SU-DHL-6 (cell line): Measurements from ENCODE around the gene EIF5A.

Experiments used
- H2AFZ ChIP-seq: fragments of 200-600 bp; sonication (generic); 2 replicates; pipeline ENCODE4 v1.6.1; 2014; ENCODE audit warnings: low read depth, mild to moderate bottlenecking, moderate library complexity, mixed read lengths, antibody characterized with exemption, low read length; ENCODE audit not compliant: severe bottlenecking
- H3F3A ChIP-seq: fragments of 200-600 bp; shearing (Covaris generic); 2 replicates; pipeline ENCODE4 v1.6.0; 2016; ENCODE audit warnings: antibody characterized with exemption, mild to moderate bottlenecking; ENCODE audit not compliant: insufficient read depth
- H3K27ac ChIP-seq: fragments of 200-600 bp; sonication (generic); 2 replicates; pipeline ENCODE4 v1.5.1; 2016; ENCODE audit warnings: low read depth, mild to moderate bottlenecking, low read length, moderate library complexity, mixed read lengths
- H3K27me3 ChIP-seq: fragments of 200-600 bp; sonication (generic), shearing (Covaris generic); 2 replicates; pipeline ENCODE4 v1.6.0; 2014; ENCODE audit warnings: mild to moderate bottlenecking, low read length
- H3K36me3 ChIP-seq: fragments of 200-600 bp; sonication (generic); 2 replicates; pipeline ENCODE4 v1.6.1; 2014; ENCODE audit warnings: mild to moderate bottlenecking, low read length, mixed read lengths
- H3K4me2 ChIP-seq: fragments of 300-600, 200-600 bp; shearing (Covaris generic), sonication (generic); 2 replicates; pipeline ENCODE4 v1.6.0; 2014; ENCODE audit warnings: low read length, low read depth, mild to moderate bottlenecking; ENCODE audit not compliant: poor library complexity, severe bottlenecking
- H3K4me3 ChIP-seq: fragments of 200-600 bp; sonication (generic); 2 replicates; pipeline ENCODE4 v1.5.1; 2014; ENCODE audit warnings: antibody characterized with exemption, low read length, mild to moderate bottlenecking, mixed read lengths; ENCODE audit not compliant: insufficient read depth, poor library complexity, severe bottlenecking
- H3K79me2 ChIP-seq: fragments of 200-600 bp; sonication (generic); 2 replicates; pipeline ENCODE4 v1.6.1; 2014; ENCODE audit warnings: mild to moderate bottlenecking, low read length, moderate library complexity; ENCODE audit not compliant: insufficient read depth
- H3K9ac ChIP-seq: fragments of 200-600 bp; sonication (generic); 2 replicates; pipeline ENCODE4 v1.7.0; 2014; ENCODE audit warnings: mild to moderate bottlenecking, low read length
- H3K9me2 ChIP-seq: fragments of 200-600 bp; sonication (generic); replicated peaks from 2 replicates; pipeline ENCODE4 v1.6.1; 2014; ENCODE audit warnings: low read length; ENCODE audit not compliant: insufficient read depth
- H3K9me3 ChIP-seq: fragments of 200-600 bp; sonication (generic); 2 replicates; pipeline ENCODE4 v1.6.1; 2014; ENCODE audit warnings: low read length, mixed read lengths; ENCODE audit not compliant: insufficient read depth
- H4K20me1 ChIP-seq: fragments of 200-600 bp; sonication (generic); 2 replicates; pipeline ENCODE4 v1.6.1; 2014; ENCODE audit warnings: low read depth, mild to moderate bottlenecking, antibody characterized with exemption, low read length, moderate library complexity, mixed read lengths
- EZH2phosphoT487 ChIP-seq: fragments of 200-600 bp; sonication (generic), shearing (Covaris generic); conservative IDR thresholded peaks from 2 replicates; pipeline ENCODE4 v1.6.1; 2018; ENCODE audit warnings: mild to moderate bottlenecking, antibody characterized with exemption, low read length, moderate library complexity, mixed read lengths
- TF ChIP-seq, protein P1 (sequence below): fragments of 200-600 bp; sonication (generic); IDR thresholded peaks from one replicate; pipeline ENCODE4 v1.5.1; 2017; ENCODE audit warnings: antibody characterized with exemption, mild to moderate bottlenecking, low read length, moderate library complexity; ENCODE audit not compliant: insufficient read depth, poor library complexity, severe bottlenecking

Gene EIF5A

DNA sequence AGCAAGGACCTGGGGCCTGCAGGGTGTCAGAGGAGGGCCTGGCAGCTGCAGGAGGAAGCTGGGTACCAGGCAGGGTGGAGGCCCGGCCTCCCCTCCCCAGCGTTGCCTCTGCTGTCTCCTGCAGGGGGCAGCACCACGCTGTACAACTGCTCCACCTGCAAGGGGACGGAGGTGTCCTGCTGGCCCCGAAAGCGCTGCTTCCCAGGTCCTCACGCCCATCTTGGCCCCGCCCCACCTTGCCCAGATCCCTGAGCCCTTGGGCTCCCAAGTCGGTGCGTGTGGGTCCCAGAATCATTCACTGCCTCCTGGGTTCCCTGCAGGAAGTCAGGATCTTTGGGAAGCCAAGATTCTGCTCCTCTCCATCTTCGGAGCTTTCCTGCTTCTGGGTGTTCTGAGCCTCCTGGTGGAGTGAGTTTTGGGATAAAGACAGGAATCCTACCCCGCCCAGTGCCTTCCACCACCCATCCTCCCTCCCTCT lies 48.7 kb downstream of the EIF5A start:
- Histone ChIP-seq H3K4me3 (no peak overlapping the region), H3K27ac (no peak overlapping the region), H2AFZ (no peak overlapping the region), H3K79me2 (no peaks in the 10 kb centered on the region), H3K9me2 (no peaks in the 10 kb centered on the region), H3K27me3 (no peaks in the 10 kb centered on the region), H3K36me3 (no peaks in the 10 kb centered on the region), H3K9ac (no peak overlapping the region), H3K4me2 (no peak overlapping the region), H3F3A (peaks cover 3% of the 10 kb centered on the region; the same call in 1 of the 2 replicates), H4K20me1 (no peaks in the 10 kb centered on the region), H3K9me3 (no peaks in the 10 kb centered on the region)
- TF ChIP-seq EZH2phosphoT487, result no peak
- TF ChIP-seq, protein P1, sequence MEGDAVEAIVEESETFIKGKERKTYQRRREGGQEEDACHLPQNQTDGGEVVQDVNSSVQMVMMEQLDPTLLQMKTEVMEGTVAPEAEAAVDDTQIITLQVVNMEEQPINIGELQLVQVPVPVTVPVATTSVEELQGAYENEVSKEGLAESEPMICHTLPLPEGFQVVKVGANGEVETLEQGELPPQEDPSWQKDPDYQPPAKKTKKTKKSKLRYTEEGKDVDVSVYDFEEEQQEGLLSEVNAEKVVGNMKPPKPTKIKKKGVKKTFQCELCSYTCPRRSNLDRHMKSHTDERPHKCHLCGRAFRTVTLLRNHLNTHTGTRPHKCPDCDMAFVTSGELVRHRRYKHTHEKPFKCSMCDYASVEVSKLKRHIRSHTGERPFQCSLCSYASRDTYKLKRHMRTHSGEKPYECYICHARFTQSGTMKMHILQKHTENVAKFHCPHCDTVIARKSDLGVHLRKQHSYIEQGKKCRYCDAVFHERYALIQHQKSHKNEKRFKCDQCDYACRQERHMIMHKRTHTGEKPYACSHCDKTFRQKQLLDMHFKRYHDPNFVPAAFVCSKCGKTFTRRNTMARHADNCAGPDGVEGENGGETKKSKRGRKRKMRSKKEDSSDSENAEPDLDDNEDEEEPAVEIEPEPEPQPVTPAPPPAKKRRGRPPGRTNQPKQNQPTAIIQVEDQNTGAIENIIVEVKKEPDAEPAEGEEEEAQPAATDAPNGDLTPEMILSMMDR, result peak; percentile 68

DNA sequence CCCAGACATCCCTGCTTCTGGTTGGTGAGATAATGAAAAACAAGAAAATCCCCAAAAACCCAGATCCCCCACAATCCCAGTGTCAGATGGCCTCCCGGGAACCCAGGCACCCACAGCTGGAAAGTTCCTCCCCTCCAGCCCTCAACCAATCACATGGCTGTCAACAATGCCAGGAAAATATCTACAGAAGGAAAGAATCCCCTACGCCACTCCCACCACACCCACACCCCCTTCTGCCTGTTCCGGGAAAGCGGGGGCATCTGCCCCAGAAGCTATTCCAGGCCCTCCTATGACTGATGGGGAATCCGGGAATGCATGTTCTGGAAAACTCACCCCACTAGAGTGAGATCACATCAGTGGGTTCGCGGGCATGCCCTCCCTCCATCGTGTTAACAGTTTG lies 49.3 kb downstream of the EIF5A start:
- Histone ChIP-seq H3K9ac (no peak overlapping the region), H3F3A (no peaks in the 10 kb centered on the region; the same call in 1 of the 2 replicates), H3K4me2 (no peak overlapping the region), H3K27me3 (no peaks in the 10 kb centered on the region), H4K20me1 (no peaks in the 10 kb centered on the region), H3K9me2 (no peaks in the 10 kb centered on the region), H3K4me3 (no peak overlapping the region), H3K9me3 (no peaks in the 10 kb centered on the region), H3K27ac (no peak overlapping the region), H3K79me2 (no peaks in the 10 kb centered on the region), H3K36me3 (no peaks in the 10 kb centered on the region), H2AFZ (no peak overlapping the region)
- TF ChIP-seq, protein P1, result no peak
- no peak for TF ChIP-seq EZH2phosphoT487

DNA sequence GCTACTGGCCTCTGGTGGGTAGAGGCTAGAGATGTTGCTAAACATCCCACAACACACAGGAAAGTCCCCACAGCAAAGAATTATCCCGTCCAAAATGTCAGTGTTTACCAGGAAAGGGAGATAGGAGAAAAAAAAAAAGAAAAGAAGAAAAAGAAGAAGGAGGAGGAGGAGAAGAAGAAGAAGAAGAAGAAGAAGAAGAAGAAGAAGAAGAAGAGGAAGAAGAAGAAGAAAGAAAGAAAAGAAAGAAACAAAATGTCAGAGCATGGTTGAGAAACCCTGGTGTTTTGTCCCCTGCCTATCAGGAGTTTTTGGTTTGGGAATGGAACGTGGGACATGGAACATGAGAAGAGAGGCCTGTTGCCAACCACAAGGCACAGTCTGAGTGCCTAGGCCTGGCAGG lies 50.0 kb downstream of the EIF5A start:
- Histone ChIP-seq H3K27me3 (no peaks in the 10 kb centered on the region), H2AFZ (no peak overlapping the region), H3K4me2 (no peak overlapping the region), H3K4me3 (no peak overlapping the region), H3K36me3 (no peaks in the 10 kb centered on the region), H3K79me2 (no peaks in the 10 kb centered on the region), H4K20me1 (no peaks in the 10 kb centered on the region), H3F3A (no peaks in the 10 kb centered on the region; the same call in 1 of the 2 replicates), H3K9me2 (no peaks in the 10 kb centered on the region), H3K9me3 (no peaks in the 10 kb centered on the region), H3K9ac (no peak overlapping the region), H3K27ac (no peak overlapping the region)
- TF ChIP-seq EZH2phosphoT487, result no peak
- TF ChIP-seq, protein P1, result no peak
